A172 (cell line): Measurements from ENCODE around the gene HAAO. TPM values are rescaled to one million over a fixed set of nuclear protein-coding genes. Genes with fewer than 3 reads are reported as not detected.
"Not testable (repeated sequence)": the region's sequence is repeated elsewhere in the genome, so short reads cannot be mapped to it uniquely, and the experiment has no call there.

Experiments used
- DNase-seq: peaks from one replicate; pipeline ENCODE4 v3.0.0-alpha.2; 2015; ENCODE audit warnings: low spot score
- total RNA-seq: library from RNA; depleted of rRNA; stranded (reverse); fragments of >200 nt; shearing (Covaris generic); gene quantifications from 2 replicates; pipeline ENCODE4 v1.2.3, GENCODE V29; 2014; rRNA removed

HAAO gene
- total RNA-seq, 1 experiment from 2014 or later: not detected

DNA sequence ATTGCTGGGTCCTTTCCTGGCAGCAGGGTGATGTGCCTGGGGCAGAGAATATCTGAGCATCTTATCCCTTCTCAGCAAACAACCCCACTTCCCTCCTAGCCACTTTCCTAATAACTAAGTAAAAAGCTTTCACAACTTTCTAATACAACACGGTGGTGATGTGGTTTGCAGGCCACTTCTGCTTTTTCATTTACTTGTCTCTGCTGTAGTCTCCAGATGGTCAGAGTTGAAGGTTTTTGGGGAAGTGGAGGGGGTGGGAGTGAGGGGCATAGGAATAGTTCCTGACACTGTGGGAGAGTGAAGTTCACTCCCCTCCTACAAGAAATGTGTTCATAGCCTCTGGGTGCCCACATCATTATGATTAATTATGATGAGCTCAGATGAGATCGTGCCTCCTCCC is 40.1 kb downstream of the HAAO start:
- no peak for DNase-seq

DNA sequence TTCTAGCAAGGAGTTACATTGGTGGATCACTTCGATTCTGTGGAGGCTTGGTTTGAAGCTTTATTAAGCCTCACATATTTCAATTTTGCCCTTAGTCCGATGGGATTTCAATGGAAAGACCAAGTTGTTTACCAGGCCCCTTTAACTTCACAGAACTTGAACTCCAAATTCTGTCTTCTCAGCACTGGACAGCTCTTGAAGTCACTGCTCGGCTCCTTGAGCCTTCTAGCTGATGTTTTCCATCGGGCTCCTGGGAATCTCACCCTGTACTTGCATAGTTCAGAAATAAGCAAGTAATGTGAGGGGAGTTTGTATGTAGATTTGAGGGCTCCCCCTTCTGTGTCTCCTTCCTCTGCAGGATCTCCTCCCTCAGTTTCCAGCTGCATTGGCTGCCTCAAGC is 43.5 kb downstream of the HAAO start:
- DNase-seq: no peak

GRCh38 chr2:42747422-42747821 is 45.0 kb downstream of the HAAO start:
- DNase-seq: no peak

- DNase-seq: no peak
These were observed 47.8 kb downstream of the HAAO start for GRCh38 chr2:42744545-42745082.

- DNase-seq: no peak
These were observed 48.8 kb downstream of the HAAO start for GRCh38 chr2:42743659-42743990.

GRCh38 chr2:42742740-42743658 is 49.4 kb downstream of the HAAO start:
- no peak for DNase-seq

GRCh38 chr2:42741140-42741539 is 51.2 kb downstream of the HAAO start:
- DNase-seq: no peak

- no peak for DNase-seq
These were observed 55.6 kb downstream of the HAAO start for GRCh38 chr2:42736598-42737322.

GRCh38 chr2:42733852-42734251 is 58.5 kb downstream of the HAAO start:
- DNase-seq: no peak

DNA sequence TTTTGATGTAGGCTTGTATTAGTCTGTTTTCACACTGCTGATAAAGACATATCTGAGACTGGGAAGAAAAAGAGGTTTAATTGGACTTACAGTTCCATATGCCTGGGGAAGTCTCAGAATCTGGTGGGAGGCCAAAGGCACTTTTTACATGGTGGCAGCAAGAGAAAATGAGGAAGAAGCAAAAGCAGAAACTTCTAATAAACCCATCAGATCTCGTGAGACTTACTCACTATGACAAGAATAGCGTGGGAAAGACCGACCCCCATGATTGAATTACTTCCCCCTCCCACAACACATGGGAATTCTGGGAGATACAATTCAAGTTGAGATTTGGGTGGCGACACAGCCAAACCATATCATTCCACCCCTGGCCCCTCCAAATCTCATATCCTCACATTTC is 61.1 kb downstream of the HAAO start:
- not testable (repeated sequence) for DNase-seq

DNA sequence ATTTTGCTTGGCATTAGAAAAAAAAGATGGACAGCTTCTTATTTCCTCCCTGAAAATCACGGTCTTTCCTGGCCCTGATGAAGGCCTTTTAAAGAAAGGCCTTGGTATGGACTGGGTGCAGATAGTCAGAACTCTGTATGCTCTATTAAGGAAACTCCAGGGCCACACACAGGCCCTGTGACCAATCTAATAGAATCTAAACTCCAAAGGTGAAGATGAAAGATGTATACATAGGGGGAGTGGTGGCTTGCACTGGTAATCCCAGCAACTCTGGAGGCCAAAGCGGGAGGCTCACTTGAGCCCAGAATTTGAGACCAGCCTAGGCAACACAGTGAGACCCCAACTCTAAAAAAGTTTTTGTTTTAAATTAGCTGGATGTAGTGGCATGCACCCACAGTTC is 65.7 kb downstream of the HAAO start:
- DNase-seq: no peak

- no peak for DNase-seq
These were observed 66.7 kb downstream of the HAAO start for GRCh38 chr2:42725657-42726056.

DNA sequence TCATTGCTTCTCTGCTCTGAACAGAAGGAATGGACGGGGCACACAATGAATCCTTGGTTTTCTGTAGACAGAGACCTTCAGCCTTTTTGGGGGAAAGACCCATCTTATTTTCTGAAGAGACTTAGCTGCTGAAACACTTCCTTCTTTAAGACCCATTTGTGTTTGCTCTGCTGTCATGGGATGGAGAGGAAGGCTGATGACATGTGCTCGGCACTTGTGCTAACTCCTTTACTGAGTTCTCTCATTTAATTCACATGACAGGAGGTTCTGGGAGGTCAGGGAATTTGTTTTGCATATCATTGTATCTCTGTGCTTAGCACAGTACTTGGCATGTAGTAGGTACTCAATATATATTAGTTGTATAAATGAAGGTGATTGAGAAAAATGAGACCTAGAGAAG is 67.5 kb downstream of the HAAO start:
- no peak for DNase-seq

- DNase-seq: no peak
These were observed 68.9 kb downstream of the HAAO start for GRCh38 chr2:42723465-42723864.

DNA sequence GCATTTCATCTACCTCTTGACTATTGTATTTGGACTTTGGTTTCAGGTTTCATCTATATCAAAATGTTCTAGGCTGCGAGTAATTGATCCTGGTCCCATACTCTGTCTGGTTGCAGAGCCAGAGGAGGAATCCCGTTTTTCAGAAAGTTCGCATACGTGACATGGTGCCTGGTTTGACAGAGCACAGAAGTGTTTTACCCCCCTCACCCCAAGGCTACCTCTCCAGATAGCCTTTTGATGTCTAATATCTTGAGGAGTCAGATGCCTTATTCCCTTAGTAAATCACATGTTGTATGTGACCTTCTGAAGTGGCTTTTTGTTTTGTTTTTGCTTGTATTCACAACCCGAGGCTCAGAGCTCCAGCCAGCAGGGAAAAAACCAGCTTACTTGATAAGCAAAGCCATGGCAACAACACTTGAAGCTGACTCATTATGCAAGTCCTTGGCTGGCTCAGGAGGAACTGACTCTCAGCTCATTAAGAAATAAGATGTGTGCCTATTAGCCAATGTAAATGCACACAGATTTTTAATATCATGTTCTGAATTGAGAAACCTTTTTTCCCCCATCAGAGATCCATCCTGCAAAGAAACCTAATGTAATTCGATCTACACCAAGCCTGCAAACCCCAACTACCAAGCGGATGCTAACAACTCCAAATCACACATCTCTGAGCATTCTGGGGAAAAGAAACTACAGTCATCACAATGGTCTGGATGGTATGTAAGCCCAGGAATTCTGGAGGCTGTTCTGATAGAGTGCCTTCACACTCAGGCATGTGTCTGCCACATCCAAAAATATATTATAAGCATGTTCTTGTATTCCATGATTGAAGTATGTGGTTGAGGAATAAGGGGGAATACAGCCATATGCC is 69.8 kb downstream of the HAAO start:
- peak; percentile 62 for DNase-seq

- no peak for DNase-seq
These were observed 70.5 kb downstream of the HAAO start for GRCh38 chr2:42721898-42722297.

Other genes with a start within 250 kb of the HAAO start
- 35.5 and 45.3 TPM in 2 replicates for gene MTA3, start 224.0 kb downstream of the HAAO start, total RNA-seq
- gene OXER1, start 28.4 kb downstream of the HAAO start, total RNA-seq: not detected in 2 replicates